HepG2 (cell line): ENCODE results near the gene ACOXL. TPM values are rescaled to one million over a fixed set of nuclear protein-coding genes. Genes with fewer than 3 reads are reported as not detected.

Source experiments
- ATAC-seq: fragments of 200-7000 bp; cut with Tn5 transposase; 3 replicates; pipeline ENCODE4 v1.9.1; 2020; ENCODE audit warnings: mild to moderate bottlenecking, moderate library complexity
- BruUV-seq: library from RNA; stranded (reverse); fragments of 400-500 nt; replicated peaks from 2 replicates; lab custom pipeline; 2021; lab: Mats Ljungman, UMichigan
- CTCF ChIA-PET: fragments of 300-600 bp; formaldehyde crosslinking; extraction: SDS; loops from one replicate; lab custom pipeline; 2021; ENCODE audit warnings: low total read pairs, inconsistent platforms, low intra/inter-chr PET ratio; lab: Yijun Ruan, JAX
- POLR2A ChIA-PET: fragments of 350-600 bp; sonication (Branson Sonifier 250); formaldehyde crosslinking; loops from one replicate; lab custom pipeline; 2020; ENCODE audit warnings: antibody characterized with exemption, inconsistent platforms; lab: Yijun Ruan, JAX
- DNase-seq: peaks from one replicate; pipeline ENCODE4 v3.0.0-alpha.2; 2015; ENCODE audit warnings: low spot score
- FAIRE-seq: peaks from 3 replicates; lab custom pipeline; 2011; peaks lifted over from hg19 to GRCh38; lab: Jason Lieb, UNC
- H2AFZ ChIP-seq: one replicate; pipeline ENCODE4 v1.6.1; 2011; ENCODE audit warnings: low read length, inconsistent platforms
- H3K27ac ChIP-seq: fragments of 300-600 bp; 3 replicates; pipeline ENCODE4 v1.8.0; 2011; ENCODE audit warnings: mixed run types, mild to moderate bottlenecking, mixed read lengths, low read length, inconsistent platforms; ENCODE audit not compliant: insufficient read depth; ENCODE audit errors: extremely low read length
- H3K27me3 ChIP-seq, 2 experiments: fragments of 200-600 bp in 1 of 2; 2 replicates in 1 of 2; 3 replicates in 1 of 2; pipeline versions ENCODE4 v1.6.0 to v1.8.0; 2011; ENCODE audit warnings: low read length in 2 of 2, mild to moderate bottlenecking in 2 of 2, moderate library complexity in 2 of 2, inconsistent platforms in 1 of 2; ENCODE audit not compliant: insufficient read depth in 2 of 2, control insufficient read depth in 1 of 2
- H3K36me3 ChIP-seq, 2 experiments: fragments of 200-600 bp in 1 of 2; replicated peaks in 1 of 2; 2 replicates in 1 of 2; 3 replicates in 1 of 2; pipeline versions ENCODE4 v1.5.1 to v1.8.0; 2011; ENCODE audit warnings: low read length in 2 of 2, inconsistent platforms in 1 of 2; ENCODE audit not compliant: insufficient read depth in 2 of 2, control insufficient read depth in 1 of 2
- H3K4me1 ChIP-seq: 2 replicates; pipeline ENCODE4 v1.5.1; 2012; ENCODE audit warnings: low read length, inconsistent platforms; ENCODE audit not compliant: insufficient read depth
- H3K4me2 ChIP-seq: 2 replicates; pipeline ENCODE4 v1.6.0; 2011; ENCODE audit warnings: low read depth, low read length, inconsistent platforms
- H3K4me3 ChIP-seq, 3 experiments: fragments of 200-600 bp in 1 of 3; sonication (generic), shearing (Covaris generic) in 1 of 3; replicated peaks in 1 of 3; 2 replicates each; pipeline ENCODE4 v1.5.1; 2011 to 2016; ENCODE audit warnings: low read length in 3 of 3, inconsistent platforms in 2 of 3, low read depth in 2 of 3, mild to moderate bottlenecking in 2 of 3, control low read depth in 1 of 3, mixed read lengths in 1 of 3; ENCODE audit not compliant: insufficient read depth in 1 of 3
- H3K79me2 ChIP-seq: one replicate; pipeline ENCODE4 v1.6.1; 2011; ENCODE audit warnings: low read length, inconsistent platforms; ENCODE audit not compliant: insufficient read depth
- H3K9ac ChIP-seq: 2 replicates; pipeline ENCODE4 v1.6.0; 2011; ENCODE audit warnings: mild to moderate bottlenecking, low read depth, low read length, inconsistent platforms; ENCODE audit not compliant: insufficient read depth
- H3K9me3 ChIP-seq: 2 replicates; pipeline ENCODE4 v1.5.1; 2012; ENCODE audit warnings: mild to moderate bottlenecking, low read length
- H4K20me1 ChIP-seq: 2 replicates; pipeline ENCODE4 v1.6.0; 2011; ENCODE audit warnings: inconsistent platforms, mild to moderate bottlenecking, low read length, moderate library complexity; ENCODE audit not compliant: insufficient read depth
- AFF4 ChIP-seq: sonication (generic); formaldehyde crosslinking; IDR thresholded peaks from 2 replicates; pipeline ENCODE4 v1.4.0; 2020; ENCODE audit warnings: missing genetic modification reagents
- ATM ChIP-seq: fragments of 450-650 bp; IDR thresholded peaks from 2 replicates; pipeline ENCODE4 v1.7.1; 2017; ENCODE audit warnings: mild to moderate bottlenecking, borderline replicate concordance
- GZF1 ChIP-seq: sonication (generic); formaldehyde crosslinking; IDR thresholded peaks from 2 replicates; pipeline ENCODE4 v1.5.1; 2020; ENCODE audit warnings: mild to moderate bottlenecking, missing genetic modification reagents
- PAX8 ChIP-seq: sonication (generic); formaldehyde crosslinking; IDR thresholded peaks from 2 replicates; pipeline ENCODE4 v1.8.0; 2022; ENCODE audit warnings: mild to moderate bottlenecking, missing genetic modification reagents, borderline replicate concordance
- TBL1XR1 ChIP-seq: fragments of 150-350 bp; IDR thresholded peaks from 2 replicates; pipeline ENCODE4 v1.6.1; 2014; ENCODE audit warnings: borderline replicate concordance, low read length; ENCODE audit not compliant: partially characterized antibody
- ZFP82 ChIP-seq: sonication (generic); formaldehyde crosslinking; IDR thresholded peaks from 2 replicates; pipeline ENCODE4 v1.5.1; 2020; ENCODE audit warnings: mild to moderate bottlenecking, missing genetic modification reagents, borderline replicate concordance
- ZNF12 ChIP-seq: sonication (generic); formaldehyde crosslinking; IDR thresholded peaks from 2 replicates; pipeline ENCODE4 v1.5.0; 2020; ENCODE audit warnings: missing genetic modification reagents
- ZNF263 ChIP-seq: sonication (generic); formaldehyde crosslinking; IDR thresholded peaks from 2 replicates; pipeline ENCODE4 v1.4.0; 2020; ENCODE audit warnings: missing genetic modification reagents
- WGBS: methylation state at CpG from one replicate; pipeline ENCODE4 v1.1.6; 2017; ENCODE audit warnings: low lambda C conversion rate; 5-methylcytosine and 5-hydroxymethylcytosine counted together
- in situ Hi-C: cut with HindIII; loops from 2 replicates; pipeline ENCODE4 v1.10.0; 2017; ENCODE audit warnings: low pct_unique_long_range_greater_than_20kb; ENCODE audit not compliant: extremely low pct_ligation_motif_present
- intact Hi-C: fragments of 100-400 bp; cut with micrococcal nuclease; formaldehyde crosslinking; loops from one replicate; pipeline ENCODE4 v1.10.0; 2022; ENCODE audit not compliant: unreplicated experiment
- polyA plus RNA-seq, 8 experiments: library from polyadenylated mRNA; depleted of rRNA in 3 of 8; stranded (reverse) in 7 of 8; unstranded in 1 of 8; fragments of >200 nt; fragmentation: Illumina TruSeq in 4 of 8; extraction: Trizol in 4 of 8; gene quantifications; 2 replicates each; pipeline versions ENCODE4 v1.2.1 to v1.2.3, GENCODE V29; 2011 to 2016; ENCODE audit warnings: low read depth in 4 of 8, missing spikeins in 1 of 8, mixed read lengths in 1 of 8; ENCODE audit not compliant: insufficient read depth in 1 of 8
- total RNA-seq, 5 experiments: library from RNA; depleted of rRNA; stranded (reverse); fragments of >200 nt; fragmentation: Illumina TruSeq; extraction: Trizol; gene quantifications; 2 replicates each; pipeline ENCODE4 v1.2.3, GENCODE V29; 2016; ENCODE audit warnings: low read depth in 1 of 5
- TF ChIP-seq, protein P1 (sequence below): sonication (generic); formaldehyde crosslinking; IDR thresholded peaks from 2 replicates; pipeline ENCODE4 v1.4.0; 2020; ENCODE audit warnings: low read depth, missing genetic modification reagents

Gene ACOXL
- total and polyA plus RNA-seq, 2 of the 13 experiments (the other 11 are each of a cell fraction or from before 2014, with no cell fraction given), result not detected

GRCh38 chr2:110725370-110725769, 7.0 kb upstream of the ACOXL start:
- 24% methylated on average over 8 of the region's 9 CpGs for WGBS
- FAIRE-seq, result no peak
- no peaks in the 10 kb centered on the region for H3K36me3 ChIP-seq
- no peak overlapping the region for H3K4me3 ChIP-seq
- CTCF ChIA-PET, result no interaction called here
- intact Hi-C loops, result no loop called here
- no peak overlapping the region for H2AFZ ChIP-seq
- H4K20me1 ChIP-seq, result no peaks in the 10 kb centered on the region; the same call in 1 of the 2 replicates
- POLR2A ChIA-PET, result no interaction called here
- BruUV-seq, result no TSS peak
- no peak for TF ChIP-seq GZF1 (CRISPR knock-in tag)
- no peak for TF ChIP-seq AFF4 (CRISPR knock-in tag)
- TF ChIP-seq ZNF12 (CRISPR knock-in tag), result no peak
- TF ChIP-seq ZFP82, result no peak
- no peak for TF ChIP-seq ATM
- TF ChIP-seq ZNF263 (CRISPR knock-in tag), result no peak
- TF ChIP-seq, protein P1, sequence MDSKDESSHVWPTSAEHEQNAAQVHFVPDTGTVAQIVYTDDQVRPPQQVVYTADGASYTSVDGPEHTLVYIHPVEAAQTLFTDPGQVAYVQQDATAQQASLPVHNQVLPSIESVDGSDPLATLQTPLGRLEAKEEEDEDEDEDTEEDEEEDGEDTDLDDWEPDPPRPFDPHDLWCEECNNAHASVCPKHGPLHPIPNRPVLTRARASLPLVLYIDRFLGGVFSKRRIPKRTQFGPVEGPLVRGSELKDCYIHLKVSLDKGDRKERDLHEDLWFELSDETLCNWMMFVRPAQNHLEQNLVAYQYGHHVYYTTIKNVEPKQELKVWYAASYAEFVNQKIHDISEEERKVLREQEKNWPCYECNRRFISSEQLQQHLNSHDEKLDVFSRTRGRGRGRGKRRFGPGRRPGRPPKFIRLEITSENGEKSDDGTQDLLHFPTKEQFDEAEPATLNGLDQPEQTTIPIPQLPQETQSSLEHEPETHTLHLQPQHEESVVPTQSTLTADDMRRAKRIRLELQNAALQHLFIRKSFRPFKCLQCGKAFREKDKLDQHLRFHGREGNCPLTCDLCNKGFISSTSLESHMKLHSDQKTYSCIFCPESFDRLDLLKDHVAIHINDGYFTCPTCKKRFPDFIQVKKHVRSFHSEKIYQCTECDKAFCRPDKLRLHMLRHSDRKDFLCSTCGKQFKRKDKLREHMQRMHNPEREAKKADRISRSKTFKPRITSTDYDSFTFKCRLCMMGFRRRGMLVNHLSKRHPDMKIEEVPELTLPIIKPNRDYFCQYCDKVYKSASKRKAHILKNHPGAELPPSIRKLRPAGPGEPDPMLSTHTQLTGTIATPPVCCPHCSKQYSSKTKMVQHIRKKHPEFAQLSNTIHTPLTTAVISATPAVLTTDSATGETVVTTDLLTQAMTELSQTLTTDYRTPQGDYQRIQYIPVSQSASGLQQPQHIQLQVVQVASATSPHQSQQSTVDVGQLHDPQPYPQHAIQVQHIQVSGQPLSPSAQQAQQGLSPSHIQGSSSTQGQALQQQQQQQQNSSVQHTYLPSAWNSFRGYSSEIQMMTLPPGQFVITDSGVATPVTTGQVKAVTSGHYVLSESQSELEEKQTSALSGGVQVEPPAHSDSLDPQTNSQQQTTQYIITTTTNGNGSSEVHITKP (CRISPR knock-in tag), result no peak
- no peak for TF ChIP-seq PAX8 (CRISPR knock-in tag)
- TF ChIP-seq TBL1XR1, result no peak
- H3K4me1 ChIP-seq, result no peaks in the 10 kb centered on the region
- H3K27ac ChIP-seq, result no peak overlapping the region
- peaks cover 5 to 62% of the 10 kb centered on the region in 2 experiments for H3K27me3 ChIP-seq
- in situ Hi-C loops, result no loop called here
- no peak overlapping the region for H3K9ac ChIP-seq
- no peak; the same call in 2 of the 3 replicates for ATAC-seq
- no peak for DNase-seq
- no peaks in the 10 kb centered on the region for H3K9me3 ChIP-seq
- H3K79me2 ChIP-seq, result no peaks in the 10 kb centered on the region
- no peak overlapping the region for H3K4me2 ChIP-seq
